ENCODE measurements around the gene SLC40A1. TPM values are rescaled to one million over a fixed set of nuclear protein-coding genes. Genes with fewer than 3 reads are reported as not detected.
A peak's percentile ranks its signal among the peaks of the same experiment; 100 is the strongest.

SLC40A1 gene
- total and polyA plus RNA-seq, 2 of the 13 experiments (the other 11 are each of a cell fraction or from before 2014, with no cell fraction given) = 10.6 to 24.9 TPM

DNA sequence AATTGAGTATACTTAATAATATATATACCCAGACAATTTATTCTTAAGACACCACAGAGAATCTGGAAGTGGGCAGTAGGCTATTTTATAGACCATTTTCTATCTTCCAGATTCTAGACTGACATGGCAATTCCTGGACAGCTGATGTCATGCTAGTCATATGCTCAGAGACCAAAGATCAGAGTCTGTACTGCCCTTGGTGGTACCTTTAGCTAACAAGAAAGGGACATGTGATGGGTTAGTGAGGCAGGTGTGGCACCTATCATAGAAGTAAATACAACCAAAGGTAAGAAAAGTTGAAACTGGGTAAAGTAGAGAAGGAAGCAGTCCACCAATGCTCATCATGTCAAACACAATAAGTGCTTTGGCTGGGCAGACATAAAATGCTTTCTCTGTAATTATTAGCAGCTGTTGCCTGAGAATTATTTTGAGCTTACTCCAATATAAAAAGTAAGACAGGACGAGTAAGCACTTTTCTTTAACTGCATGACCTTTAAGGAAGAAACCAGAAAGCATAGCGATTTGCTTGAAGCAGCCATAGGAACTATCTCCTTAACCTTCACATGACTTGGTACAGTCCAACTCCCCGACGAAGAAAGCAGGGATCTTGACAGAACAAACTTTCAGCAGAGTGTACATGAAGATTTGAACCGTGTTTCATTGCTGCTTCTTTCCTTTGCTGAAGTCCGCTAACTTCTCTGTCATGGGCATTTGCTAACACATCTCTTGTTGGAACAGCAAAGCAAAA lies 47.1 kb downstream of the SLC40A1 start (continued):
- TF ChIP-seq POLR2AphosphoS5 (IDR thresholded peaks at IDR 0.05; ENCODE audit: low read depth, low read length) (no peak), TEAD3 (CRISPR knock-in tag; optimal IDR thresholded peaks at IDR 0.05; ENCODE audit: borderline replicate concordance) (peak; percentile 46), SOX13 (IDR thresholded peaks at IDR 0.05) (no peak), SOX13 (CRISPR knock-in tag; conservative IDR thresholded peaks at IDR 0.05 in 1 of 2, IDR thresholded peaks at IDR 0.05 in 1 of 2) (peak in 1 of 2 experiments; percentile 27; a peak in 1 of 4 replicates), SATB2 (CRISPR knock-in tag; IDR thresholded peaks at IDR 0.05) (no peak), SP2 (CRISPR knock-in tag; IDR thresholded peaks at IDR 0.05) (no peak), ZFAT (CRISPR knock-in tag; conservative IDR thresholded peaks at IDR 0.05) (no peak), YEATS4 (CRISPR knock-in tag; IDR thresholded peaks at IDR 0.05; ENCODE audit: borderline replicate concordance) (no peak), ERF (CRISPR knock-in tag; IDR thresholded peaks at IDR 0.05) (peak; percentile 62; the same call in 1 of the 2 replicates), ZNF776 (CRISPR knock-in tag; IDR thresholded peaks at IDR 0.05) (no peak), RARA (CRISPR knock-in tag; IDR thresholded peaks at IDR 0.05) (peak; percentile 78), CHD2 (IDR thresholded peaks at IDR 0.05; ENCODE audit: low read depth, low read length) (no peak), NAIF1 (CRISPR knock-in tag; IDR thresholded peaks at IDR 0.05; ENCODE audit: borderline replicate concordance) (no peak), SAP130 (CRISPR knock-in tag; IDR thresholded peaks at IDR 0.05; ENCODE audit: low read depth) (peak; percentile 77), MBNL3 (CRISPR knock-in tag; conservative IDR thresholded peaks at IDR 0.05) (no peak), TCF7 (IDR thresholded peaks at IDR 0.05; ENCODE audit: low read depth) (no peak)
- TF ChIP-seq, protein P1, sequence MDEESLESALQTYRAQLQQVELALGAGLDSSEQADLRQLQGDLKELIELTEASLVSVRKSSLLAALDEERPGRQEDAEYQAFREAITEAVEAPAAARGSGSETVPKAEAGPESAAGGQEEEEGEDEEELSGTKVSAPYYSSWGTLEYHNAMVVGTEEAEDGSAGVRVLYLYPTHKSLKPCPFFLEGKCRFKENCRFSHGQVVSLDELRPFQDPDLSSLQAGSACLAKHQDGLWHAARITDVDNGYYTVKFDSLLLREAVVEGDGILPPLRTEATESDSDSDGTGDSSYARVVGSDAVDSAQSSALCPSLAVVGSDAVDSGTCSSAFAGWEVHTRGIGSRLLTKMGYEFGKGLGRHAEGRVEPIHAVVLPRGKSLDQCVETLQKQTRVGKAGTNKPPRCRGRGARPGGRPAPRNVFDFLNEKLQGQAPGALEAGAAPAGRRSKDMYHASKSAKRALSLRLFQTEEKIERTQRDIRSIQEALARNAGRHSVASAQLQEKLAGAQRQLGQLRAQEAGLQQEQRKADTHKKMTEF (CRISPR knock-in tag; IDR thresholded peaks at IDR 0.05) = 0 out of 2 replicates have a peak, but pooled peaks have one; percentile 15
- TF ChIP-seq, protein P2, sequence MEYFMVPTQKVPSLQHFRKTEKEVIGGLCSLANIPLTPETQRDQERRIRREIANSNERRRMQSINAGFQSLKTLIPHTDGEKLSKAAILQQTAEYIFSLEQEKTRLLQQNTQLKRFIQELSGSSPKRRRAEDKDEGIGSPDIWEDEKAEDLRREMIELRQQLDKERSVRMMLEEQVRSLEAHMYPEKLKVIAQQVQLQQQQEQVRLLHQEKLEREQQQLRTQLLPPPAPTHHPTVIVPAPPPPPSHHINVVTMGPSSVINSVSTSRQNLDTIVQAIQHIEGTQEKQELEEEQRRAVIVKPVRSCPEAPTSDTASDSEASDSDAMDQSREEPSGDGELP (IDR thresholded peaks at IDR 0.05; ENCODE audit: borderline replicate concordance, low read depth) = peak; percentile 57; the same call in 1 of the 2 replicates
- TF ChIP-seq, protein P3, sequence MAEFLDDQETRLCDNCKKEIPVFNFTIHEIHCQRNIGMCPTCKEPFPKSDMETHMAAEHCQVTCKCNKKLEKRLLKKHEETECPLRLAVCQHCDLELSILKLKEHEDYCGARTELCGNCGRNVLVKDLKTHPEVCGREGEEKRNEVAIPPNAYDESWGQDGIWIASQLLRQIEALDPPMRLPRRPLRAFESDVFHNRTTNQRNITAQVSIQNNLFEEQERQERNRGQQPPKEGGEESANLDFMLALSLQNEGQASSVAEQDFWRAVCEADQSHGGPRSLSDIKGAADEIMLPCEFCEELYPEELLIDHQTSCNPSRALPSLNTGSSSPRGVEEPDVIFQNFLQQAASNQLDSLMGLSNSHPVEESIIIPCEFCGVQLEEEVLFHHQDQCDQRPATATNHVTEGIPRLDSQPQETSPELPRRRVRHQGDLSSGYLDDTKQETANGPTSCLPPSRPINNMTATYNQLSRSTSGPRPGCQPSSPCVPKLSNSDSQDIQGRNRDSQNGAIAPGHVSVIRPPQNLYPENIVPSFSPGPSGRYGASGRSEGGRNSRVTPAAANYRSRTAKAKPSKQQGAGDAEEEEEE (CRISPR knock-in tag; IDR thresholded peaks at IDR 0.05; ENCODE audit: borderline replicate concordance) = no peak
- TF ChIP-seq, protein P4, sequence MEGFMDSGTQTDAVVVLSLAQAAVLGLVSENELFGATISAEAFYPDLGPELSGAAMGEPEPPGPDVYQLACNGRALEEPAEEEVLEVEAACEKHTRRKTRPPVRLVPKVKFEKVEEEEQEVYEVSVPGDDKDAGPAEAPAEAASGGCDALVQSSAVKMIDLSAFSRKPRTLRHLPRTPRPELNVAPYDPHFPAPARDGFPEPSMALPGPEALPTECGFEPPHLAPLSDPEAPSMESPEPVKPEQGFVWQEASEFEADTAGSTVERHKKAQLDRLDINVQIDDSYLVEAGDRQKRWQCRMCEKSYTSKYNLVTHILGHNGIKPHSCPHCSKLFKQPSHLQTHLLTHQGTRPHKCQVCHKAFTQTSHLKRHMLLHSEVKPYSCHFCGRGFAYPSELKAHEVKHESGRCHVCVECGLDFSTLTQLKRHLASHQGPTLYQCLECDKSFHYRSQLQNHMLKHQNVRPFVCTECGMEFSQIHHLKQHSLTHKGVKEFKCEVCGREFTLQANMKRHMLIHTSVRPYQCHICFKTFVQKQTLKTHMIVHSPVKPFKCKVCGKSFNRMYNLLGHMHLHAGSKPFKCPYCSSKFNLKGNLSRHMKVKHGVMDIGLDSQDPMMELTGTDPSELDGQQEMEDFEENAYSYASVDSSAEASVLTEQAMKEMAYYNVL (CRISPR knock-in tag; IDR thresholded peaks at IDR 0.05; ENCODE audit: borderline replicate concordance) = no peak
- TF ChIP-seq, protein P5, sequence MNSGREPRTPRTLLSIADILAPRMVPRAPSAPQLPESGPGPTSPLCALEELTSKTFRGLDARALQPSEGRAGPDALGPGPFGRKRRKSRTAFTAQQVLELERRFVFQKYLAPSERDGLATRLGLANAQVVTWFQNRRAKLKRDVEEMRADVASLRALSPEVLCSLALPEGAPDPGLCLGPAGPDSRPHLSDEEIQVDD (CRISPR knock-in tag; IDR thresholded peaks at IDR 0.05; ENCODE audit: borderline replicate concordance) = no peak
